ENCODE results near the gene F2RL2.

DNA sequence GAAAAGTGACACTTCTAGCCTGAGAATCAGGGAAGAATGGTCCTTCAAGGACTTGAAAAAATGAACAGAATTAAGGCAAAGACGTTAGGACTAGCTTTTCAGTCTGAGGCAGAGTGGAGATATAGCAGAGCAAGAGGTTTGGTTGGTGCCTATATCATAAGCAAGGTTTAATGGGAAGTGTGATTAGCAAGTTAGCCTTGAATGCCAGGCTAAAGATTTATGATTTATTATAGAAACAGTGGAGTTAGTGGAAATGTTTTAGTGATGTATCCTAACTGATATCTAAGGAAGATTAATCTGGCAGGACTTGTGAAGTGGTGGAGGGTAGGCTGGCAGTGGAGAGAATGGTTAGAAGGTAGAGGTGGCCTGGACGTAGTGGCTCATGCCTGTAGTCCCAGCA is 7.0 kb downstream of the F2RL2 start:
- TF ChIP-seq, protein P1, sequence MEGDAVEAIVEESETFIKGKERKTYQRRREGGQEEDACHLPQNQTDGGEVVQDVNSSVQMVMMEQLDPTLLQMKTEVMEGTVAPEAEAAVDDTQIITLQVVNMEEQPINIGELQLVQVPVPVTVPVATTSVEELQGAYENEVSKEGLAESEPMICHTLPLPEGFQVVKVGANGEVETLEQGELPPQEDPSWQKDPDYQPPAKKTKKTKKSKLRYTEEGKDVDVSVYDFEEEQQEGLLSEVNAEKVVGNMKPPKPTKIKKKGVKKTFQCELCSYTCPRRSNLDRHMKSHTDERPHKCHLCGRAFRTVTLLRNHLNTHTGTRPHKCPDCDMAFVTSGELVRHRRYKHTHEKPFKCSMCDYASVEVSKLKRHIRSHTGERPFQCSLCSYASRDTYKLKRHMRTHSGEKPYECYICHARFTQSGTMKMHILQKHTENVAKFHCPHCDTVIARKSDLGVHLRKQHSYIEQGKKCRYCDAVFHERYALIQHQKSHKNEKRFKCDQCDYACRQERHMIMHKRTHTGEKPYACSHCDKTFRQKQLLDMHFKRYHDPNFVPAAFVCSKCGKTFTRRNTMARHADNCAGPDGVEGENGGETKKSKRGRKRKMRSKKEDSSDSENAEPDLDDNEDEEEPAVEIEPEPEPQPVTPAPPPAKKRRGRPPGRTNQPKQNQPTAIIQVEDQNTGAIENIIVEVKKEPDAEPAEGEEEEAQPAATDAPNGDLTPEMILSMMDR (tag by site-specific recombination; IDR thresholded peaks at IDR 0.05) = no peak
- TF ChIP-seq ZNF133 (tag by site-specific recombination; IDR thresholded peaks at IDR 0.05) (no peak), ZNF174 (tag by site-specific recombination; IDR thresholded peaks at IDR 0.05) (no peak)
